ENCODE data around the gene GRK5.
A peak's percentile ranks its signal among the peaks of the same experiment; 100 is the strongest.

Gene GRK5

DNA sequence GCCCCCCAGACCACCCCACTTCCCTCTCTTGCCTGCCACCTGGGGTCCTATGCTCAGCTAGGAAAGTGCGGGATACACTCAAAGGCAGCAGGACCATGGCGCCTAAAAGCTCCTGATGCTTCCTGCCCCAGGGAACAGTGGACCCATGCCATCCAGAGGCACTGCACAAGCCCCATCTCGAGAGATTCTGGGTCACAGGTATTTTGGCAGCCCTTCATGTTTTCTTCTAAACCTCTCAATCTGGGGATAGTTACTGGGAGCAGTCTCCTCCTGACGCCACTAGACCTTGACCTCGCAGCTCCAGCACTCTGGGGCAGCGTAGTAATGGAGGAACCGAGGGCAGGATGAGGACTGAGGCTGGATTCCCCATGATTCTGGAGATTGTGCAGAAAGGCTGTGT, 107.1 kb downstream of the GRK5 start:
- no peak for DNase-seq (ENCODE audit: low read depth in 1 of 2, low spot score in 1 of 2)

DNA sequence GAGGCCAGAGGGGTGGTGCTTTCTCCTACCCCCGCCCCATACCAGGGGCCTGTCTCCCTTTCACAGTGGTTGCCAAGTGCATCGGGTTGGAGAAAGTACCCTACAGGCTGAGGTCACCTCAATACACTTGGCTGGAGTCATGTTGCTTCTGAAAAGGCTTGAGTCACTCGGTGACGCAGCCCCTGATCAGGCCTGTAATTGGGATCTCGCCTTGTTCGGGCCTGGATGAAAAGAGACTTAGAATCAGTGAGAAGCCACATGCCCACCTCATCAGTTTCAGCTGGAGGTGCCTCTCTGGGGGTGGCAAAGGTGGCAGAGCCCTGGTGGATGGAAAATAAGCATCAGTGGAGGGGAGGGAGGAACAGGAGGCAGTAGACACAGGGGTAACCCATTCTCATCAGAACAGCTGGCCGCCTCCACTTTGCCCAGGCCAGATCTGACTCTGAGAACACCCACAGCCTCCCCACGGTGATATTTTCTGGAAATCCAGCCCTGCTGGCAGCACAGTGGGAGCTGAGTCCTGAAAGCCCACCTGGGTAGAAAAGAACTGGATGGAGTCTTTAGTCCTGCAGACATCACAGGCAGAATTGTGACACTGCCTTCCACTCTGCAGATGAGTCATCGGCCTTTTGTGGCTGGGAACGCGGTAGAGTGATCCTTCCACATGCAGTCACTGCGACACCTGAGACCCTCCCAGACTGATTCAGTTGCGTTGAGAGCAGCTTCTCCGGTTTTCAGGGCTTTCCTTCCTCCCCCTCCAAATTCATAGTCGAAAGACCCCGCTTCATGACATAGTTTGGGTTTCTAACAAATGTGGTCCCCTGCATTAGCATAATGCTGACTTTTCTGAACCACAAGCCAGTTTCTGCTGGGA, 108.0 kb downstream of the GRK5 start:
- peak; percentile 54 to 75 for DNase-seq (ENCODE audit: low read depth in 1 of 2, low spot score in 1 of 2)

DNA sequence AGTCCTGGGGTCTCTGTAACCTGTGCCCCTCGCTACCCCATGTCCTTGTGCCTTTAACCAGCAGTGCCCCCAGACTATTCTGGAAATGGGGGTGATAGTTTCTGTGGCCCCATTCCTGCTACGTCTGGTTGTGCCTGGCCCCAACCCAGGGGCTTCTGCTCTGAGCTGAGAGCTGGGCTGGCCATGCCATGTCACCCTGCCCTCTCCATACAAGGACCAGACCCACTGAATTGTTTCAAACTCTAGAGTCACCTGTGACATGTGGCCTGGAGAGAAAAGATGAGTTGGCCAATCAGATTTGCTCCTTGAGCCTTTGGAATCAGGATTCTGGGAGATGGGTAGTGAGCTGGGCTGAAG, 108.6 kb downstream of the GRK5 start:
- no peak for DNase-seq (ENCODE audit: low read depth in 1 of 2, low spot score in 1 of 2)

DNA sequence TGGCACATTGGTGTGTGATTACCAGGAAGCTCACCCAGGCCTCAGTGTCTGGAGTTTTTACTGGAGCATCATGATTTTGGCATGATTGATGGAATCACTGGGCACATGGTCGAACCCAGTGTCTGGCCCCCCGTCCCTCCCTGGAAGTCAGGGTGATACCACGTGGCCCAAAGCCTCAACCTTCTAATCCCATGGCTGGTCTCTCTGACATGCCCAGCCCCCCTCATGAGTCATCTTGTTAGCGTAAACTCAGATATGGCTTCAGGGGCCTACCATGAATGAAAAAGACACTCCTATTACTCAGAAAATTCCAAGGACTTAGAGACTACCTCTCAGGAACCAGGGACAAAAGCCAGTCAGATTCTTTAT, 109.3 kb downstream of the GRK5 start:
- DNase-seq (ENCODE audit: low read depth in 1 of 2, low spot score in 1 of 2): no peak

GRCh38 chr10:119318411-119319160, 111.2 kb downstream of the GRK5 start:
- no peak for DNase-seq (ENCODE audit: low read depth in 1 of 2, low spot score in 1 of 2)

DNA sequence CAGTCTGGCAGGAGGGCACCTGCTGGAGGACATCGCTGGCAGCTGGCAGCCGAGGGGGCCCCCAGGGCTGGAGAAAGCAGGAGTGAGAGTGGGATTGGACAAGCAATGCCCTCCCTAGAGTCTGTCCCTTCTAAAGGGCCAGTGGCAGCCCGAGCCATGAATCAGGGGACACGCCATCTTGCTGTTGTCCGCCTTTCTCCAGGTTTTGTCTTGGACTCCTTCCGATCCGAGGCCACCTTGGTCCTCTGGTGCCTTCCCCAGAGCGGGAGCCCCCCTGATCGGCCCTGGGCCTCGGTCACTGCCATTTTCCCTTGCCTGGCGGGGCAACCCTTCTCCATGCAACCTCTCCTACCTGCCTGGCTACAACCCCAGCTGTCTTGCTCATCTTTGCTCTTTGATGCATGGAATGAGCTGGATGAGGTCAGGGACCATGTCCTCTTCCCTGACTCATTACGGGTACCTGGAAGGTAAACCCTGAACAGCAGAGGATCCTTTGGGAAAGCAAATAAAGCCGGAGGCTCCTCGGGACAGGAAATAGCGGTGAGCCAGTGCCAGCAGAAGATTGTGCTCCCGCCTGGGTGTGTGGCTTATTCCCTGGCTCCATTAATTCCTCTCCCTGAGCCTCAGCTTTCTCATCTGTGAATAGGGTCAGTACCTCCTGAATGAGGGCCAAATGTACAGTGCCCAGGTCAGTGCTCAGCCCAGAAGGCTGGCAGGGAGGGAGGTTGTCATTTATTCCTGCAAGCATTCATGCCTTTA, 112.0 kb downstream of the GRK5 start:
- no peak for DNase-seq (ENCODE audit: low read depth in 1 of 2, low spot score in 1 of 2)

DNA sequence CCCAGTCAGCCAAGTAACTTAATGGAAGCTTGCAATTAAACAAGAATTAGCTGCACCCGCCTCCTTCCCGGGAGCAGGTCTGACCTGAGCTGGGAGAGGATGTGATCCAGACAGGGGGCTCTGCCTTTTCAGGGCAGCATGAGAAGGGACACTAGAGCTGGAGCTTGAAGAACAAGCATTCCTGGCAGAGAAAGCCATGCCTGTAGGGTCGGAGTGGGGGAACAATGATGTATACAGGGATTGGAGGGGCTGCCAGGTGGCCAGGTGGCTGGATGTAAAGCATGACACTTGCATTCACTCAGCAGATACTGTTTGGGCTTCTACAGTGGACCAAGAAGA, 112.5 kb downstream of the GRK5 start:
- DNase-seq (ENCODE audit: low read depth in 1 of 2, low spot score in 1 of 2): no peak

- no peak for DNase-seq (ENCODE audit: low read depth in 1 of 2, low spot score in 1 of 2)
These were observed 113.6 kb downstream of the GRK5 start for GRCh38 chr10:119320981-119321380.

GRCh38 chr10:119323085-119324016, 116.0 kb downstream of the GRK5 start:
- DNase-seq (ENCODE audit: low read depth in 1 of 2, low spot score in 1 of 2): no peak

DNA sequence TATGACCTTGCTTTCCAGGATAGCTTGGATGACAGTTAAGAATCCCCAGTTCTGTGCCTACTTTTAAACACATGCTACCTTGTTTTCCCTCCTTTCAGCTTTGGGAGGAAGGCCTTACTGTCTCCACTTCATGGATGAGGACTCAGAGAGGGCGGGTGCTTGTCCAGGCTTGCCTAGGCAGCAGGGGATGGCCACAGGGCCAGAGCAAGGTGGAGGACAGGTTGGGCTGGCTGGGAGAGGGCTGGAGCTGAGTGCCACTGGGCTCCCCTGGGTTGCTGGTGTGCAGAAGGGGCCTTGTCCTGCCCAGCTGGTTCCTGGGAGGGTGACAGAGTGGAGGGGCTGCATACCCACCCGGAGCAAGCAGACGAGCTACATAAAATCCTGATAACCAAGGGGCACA, 117.8 kb downstream of the GRK5 start:
- DNase-seq (ENCODE audit: low read depth in 1 of 2, low spot score in 1 of 2): no peak

GRCh38 chr10:119326167-119326566, 118.8 kb downstream of the GRK5 start:
- DNase-seq (ENCODE audit: low read depth in 1 of 2, low spot score in 1 of 2): no peak

DNA sequence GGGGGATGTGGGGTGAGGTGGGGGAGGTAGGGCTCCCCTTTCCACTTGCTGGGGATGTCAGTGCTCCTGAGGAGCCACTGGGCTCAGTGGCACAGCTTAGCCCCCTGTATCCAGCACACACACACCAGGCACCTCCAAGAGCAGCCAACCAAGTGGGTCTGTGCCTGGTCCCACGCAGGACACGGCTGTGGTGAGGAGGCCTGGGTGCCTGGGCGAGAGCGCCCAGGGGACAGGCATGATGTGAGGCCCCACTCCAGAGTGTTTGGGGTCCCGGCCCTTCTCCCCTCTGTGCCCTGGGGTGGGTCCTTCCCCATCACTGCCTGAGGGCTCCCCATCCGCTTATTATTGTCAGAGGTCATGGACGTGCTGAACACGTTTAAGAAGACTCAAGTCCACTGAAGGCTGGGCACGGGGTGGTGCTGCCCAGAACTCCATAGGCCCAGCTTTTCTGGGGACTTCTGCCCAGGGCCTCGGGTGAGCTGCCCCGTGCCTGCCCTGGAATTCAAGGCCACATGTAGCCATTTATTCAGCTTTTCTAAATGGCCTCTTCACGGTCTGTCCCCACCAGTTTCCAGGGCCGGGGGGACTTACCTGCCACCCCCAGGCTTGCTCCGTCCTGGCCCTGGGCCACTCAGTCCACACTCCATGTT, 119.8 kb downstream of the GRK5 start:
- no peak for DNase-seq (ENCODE audit: low read depth in 1 of 2, low spot score in 1 of 2)

DNA sequence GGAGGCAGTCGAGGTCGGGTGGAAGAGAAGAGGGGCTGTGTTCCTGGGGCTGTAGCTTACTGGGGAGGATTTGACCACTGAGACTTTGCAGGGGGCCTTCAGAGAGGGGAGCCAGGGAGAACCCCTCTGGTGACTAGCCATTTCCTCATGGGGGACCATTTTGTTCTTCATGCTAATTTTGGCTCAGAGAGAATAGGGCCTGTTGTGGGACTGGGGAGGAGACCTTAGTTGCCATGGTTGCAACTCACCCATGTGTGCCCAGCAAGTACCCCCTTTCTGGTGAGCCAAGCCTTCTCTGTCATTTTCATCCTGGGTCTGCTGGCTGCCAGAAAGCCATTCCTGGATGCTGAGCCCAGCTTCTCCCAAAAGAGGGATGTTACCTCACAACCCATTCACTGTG, 120.9 kb downstream of the GRK5 start:
- no peak for DNase-seq (ENCODE audit: low read depth in 1 of 2, low spot score in 1 of 2)

DNA sequence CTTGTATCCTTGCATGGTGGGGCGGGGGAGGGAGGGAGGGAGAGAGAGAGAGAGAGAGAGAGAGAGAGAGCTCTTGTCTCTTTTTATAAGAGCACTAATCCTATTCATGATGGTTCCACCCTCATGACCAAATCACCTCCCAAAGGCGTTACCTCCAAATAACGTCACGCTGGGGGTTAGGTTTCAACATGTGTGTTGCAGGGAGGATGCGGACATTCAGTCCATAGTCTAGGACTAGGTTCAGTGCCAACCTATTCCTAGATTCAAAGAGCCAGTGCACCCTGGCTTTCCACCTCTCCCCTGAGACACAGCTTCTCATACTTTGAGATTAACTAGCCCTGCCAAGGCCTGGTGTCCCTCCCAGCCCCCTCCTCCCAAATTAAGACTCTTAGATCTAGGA, 123.0 kb downstream of the GRK5 start:
- DNase-seq (ENCODE audit: low read depth in 1 of 2, low spot score in 1 of 2): no peak

DNA sequence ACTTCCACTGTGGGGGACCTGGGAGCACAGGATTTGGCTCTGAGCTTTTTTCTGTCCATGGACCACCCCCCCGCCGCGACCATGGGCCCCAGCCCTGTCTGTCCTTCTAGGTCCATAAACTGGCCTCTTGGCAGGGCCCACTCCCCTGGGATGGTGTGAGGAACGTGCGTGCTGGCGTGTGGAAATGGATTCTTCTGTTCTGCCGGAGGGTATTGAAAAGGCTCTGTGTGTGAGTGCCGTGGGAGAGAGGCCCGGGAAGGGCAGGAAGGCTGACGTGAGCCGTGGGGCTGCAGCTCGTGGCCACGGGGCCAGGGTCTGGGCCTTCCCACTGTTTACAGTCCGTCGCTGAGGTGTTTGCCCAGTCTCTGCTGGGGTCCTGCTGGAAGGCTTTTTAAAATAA, 123.7 kb downstream of the GRK5 start:
- DNase-seq (ENCODE audit: low read depth in 1 of 2, low spot score in 1 of 2): no peak

DNA sequence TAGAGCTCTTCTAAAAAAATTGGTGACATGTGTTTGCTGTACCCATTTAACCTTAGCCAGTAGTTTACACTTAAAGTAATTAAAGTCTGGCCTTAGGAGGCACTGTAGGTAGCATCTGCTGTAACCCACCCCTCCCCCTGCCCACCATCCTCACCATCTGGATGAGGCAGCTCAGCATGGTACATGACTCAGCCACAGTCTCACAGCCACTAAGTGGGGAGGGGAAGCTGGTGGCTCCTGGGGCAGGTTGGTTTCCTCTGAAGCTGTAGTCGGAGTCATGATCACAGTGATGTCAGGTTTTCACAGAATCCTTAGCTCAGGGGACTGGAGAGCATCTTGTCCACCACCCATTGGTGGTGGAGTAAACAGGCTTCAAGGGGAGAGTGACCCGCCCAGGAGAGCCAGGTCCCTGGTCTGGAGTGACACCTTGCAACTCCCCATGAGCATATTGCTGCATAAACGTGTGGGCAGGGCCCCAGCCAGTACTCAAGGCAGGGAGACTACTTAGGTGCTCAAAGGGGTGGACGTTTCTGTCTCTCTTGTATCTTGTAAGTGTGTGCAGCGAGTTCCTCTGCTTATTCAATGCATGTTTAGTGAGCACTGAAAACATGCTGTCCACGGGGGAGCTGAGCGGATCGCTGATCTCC, 125.9 kb downstream of the GRK5 start:
- DNase-seq (ENCODE audit: low read depth in 1 of 2, low spot score in 1 of 2): peak; percentile 7 to 58

DNA sequence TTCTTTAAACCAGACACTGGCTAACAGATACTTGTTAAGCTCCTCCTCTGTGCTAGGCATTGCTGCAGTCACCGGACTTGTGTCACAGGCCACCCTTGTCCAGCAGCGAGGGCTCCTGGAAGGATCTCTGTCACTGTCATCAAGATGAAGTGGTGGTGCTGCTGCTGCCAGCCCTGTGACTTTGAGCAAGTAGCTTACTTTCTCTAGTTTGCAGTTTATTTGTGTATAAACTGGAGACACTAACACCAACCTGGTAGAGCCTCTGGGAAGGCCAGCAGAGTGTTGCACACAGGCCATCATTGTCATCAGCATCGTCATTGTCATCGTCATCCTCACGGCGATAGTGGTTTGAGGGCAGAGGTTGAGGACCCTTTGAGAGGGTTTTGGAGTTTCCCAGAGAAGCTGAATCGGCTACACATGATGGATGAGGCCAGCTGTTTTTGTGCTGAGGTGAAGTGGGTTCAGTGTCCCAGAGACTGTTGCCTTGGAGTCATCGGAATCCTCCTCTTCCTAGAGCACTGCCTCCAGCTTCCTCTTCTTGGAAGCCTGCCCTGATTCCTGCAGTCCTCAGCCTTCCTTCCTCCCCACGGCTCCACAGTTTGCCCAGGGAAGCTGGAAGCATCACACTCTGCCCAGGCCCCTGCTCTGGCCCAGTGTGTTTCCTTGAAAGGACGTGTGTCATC, 128.4 kb downstream of the GRK5 start:
- no peak for DNase-seq (ENCODE audit: low read depth in 1 of 2, low spot score in 1 of 2)

DNA sequence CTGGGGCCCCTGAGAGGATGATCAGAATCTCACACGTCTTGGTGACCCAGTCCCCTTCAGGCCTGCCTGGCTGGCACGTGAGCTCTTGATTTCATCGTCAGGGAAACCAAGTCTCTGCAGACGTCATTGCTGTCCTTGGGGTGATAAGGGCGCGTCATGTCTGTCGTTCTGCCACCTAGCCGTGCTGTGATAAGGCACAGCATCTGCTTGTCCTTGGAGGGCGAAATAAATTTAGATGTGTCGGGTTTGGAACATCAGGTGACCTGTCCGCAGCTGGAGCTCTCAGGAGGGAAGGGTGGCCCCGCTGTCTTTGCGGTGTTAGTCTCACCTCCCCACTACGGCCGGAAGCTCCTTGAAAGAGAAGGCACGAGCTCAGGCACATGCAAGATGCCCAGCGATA, 129.2 kb downstream of the GRK5 start:
- DNase-seq (ENCODE audit: low read depth in 1 of 2, low spot score in 1 of 2): no peak

DNA sequence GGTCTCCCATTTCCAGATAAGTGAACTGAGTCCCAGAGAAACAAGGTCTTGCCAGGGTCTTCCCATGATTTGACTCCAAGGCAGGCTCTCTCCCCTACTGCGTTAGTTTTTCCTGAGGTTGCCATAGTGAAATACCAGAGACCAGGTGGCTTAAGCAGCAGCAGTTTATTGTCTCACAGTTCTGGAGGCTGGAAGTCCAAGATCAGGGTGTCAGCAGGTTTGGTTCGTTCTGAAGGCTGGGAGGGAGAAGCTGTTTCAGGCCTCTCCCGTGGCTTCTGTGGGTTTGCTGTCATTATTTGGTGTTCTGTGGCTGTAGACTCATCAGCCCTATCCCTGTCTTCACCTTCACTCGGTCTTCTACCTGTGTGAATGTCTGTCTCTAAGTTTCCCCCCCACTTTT, 129.9 kb downstream of the GRK5 start:
- no peak for DNase-seq (ENCODE audit: low read depth in 1 of 2, low spot score in 1 of 2)

Data from activated CD4-positive, alpha-beta T cell treated with anti-CD3 and anti-CD28 coated beads, Interleukin-2, amount 50 U/mL, for 24 hours (primary cell).